Central memory CD4-positive, alpha-beta T cell (primary cell): ENCODE data around the gene HMGN3.
"Not testable (repeated sequence)": the region's sequence is repeated elsewhere in the genome, so short reads cannot be mapped to it uniquely, and the experiment has no call there.

Source experiments
- DNase-seq: peaks from one replicate; pipeline ENCODE4 v3.0.0; 2022
- total RNA-seq, 3 experiments: gene quantifications; one replicate each; lab custom pipeline; 2026; lab: John Stamatoyannopoulos, UW

HMGN3 gene
- total RNA-seq = 18.5 to 45.4 (median 33.4) reads per million in 3 experiments

DNA sequence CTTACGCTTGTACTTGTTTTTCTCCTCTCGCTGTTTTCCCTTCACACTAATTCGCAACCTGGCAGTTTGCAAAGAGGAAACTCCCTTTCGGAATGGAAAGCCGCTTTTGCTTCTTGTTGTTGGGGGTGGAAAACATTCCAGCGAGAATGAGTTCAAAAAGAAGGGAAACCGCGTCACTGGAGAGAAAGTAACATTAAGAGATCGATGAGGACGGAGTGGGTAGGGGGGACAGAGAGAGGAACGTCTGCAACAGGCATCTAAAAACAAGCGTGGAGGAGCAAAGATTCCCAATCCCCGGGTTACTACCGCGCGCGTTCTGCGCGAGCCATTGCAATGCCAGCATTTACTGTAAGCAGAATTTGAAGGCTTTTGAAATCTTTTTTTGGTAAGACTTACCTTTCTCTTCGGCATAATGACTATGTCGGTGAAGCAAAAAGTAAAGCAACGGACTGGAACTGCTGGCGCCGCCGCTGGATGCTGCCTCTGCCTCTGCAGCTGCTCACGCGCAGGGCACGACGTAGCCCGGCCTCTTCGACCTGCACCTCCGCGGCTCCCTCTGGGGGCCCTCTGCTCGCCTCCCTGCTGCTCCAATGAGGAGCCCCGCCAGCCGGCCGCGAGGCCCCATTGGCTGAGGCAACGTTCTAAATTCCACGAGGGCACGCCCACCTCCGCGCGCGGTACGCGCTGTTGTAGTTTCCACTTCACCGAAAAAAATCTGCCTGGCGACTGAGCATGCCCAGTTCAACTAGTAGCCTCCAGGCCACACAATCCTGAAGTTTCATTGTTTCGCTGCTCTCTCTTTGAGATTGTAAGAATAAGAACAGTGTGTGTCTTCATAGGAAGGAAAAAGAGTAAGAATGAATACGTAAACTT, at the start of gene HMGN3:
Gene HMGN3, minus strand, starts transcription at position 533 of the 873 bp plus-strand sequence.
- peak; percentile 90 for DNase-seq

DNA sequence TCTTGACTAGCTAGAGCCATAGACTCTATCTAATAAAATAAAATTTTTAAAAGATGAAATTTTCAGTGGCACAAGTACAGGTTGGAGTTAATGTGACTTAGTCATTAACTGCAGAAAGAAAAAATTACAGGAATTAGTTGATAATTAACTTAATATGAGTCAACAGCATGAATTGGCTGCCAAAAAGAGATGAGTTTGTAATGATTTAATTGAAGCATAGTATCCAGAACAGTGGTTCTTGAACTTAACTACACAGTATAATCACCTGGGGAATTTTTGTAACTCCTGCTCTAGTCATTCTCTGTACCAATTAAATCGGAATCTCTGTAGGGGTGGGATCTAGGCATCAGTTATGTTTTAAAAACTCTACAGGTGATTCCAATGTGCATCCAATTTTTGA, 46.3 kb upstream of the HMGN3 start:
- no peak for DNase-seq

DNA sequence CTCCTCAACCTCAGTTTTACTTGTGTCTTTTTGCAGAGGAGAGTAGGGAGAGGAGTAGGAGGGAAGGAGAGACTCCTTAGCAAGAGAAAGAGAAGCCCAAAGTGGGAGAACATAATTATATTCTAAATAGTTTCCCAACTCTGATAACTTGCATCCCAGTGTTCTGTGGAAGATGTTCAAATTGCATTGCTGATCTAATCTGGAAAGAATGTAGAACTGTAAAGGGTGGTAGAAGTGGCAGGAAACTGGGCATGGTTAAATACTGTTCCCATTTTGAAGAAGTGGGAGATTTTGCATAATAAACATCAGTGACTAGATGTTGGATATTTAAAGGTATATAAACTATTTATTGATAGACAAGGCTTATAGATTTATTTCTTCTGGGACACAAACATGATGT, 42.6 kb upstream of the HMGN3 start:
- DNase-seq = no peak

DNA sequence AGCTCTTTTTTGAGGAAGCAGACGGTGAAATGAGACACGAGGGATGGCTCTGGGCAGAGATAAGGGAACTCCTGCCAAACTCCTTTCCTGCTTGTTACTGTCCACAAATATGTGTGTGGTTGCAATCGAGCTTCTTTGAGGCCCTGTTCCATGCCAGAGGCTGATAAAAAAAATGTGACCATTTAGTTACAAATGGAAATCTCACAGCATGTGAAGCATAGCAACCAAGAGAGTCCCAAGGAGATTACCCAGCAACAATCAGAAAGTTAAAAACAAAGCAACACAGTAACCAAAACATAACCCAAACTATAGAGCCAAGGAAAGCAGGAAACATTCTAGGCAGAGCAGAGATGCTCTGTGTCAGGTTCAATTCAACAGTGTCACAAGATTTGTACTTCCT, 35.4 kb upstream of the HMGN3 start:
- DNase-seq = no peak

DNA sequence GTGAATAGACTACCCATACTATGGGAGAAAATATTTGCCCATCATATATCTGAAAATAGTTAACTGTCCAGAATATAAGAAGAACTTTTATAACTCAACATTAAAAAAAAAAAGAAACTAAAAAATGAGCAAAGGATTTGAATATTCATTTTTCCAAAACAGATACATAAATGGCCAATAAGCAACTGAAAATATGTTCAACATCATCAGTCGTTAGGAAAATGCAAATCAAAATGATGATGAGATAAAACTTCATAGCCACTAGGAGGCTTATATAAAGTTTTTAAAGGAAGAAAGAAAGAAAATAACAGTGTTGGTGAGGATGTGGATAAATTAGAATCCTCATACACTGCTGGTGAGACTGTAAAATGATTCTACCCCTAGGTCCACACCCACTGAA, 32.6 kb upstream of the HMGN3 start:
- no peak for DNase-seq

DNA sequence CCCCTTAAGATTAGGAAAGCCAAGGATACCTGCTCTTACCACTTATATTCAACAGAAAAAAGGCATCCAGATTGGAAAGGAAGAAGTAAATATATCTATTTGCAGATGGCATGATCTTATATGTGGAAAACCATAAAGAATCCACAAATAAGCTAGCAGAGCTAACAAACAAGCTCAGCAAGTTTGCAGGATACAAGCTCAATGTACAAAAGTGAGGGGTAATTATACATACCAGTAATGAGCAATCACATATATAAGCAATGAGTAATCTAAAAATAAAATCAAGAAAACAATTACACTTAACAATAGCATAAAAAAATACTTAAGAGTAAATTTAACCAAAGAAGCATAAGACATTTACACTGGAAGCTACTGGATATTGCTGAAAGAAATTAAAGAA, 31.6 kb upstream of the HMGN3 start:
- DNase-seq = no peak

DNA sequence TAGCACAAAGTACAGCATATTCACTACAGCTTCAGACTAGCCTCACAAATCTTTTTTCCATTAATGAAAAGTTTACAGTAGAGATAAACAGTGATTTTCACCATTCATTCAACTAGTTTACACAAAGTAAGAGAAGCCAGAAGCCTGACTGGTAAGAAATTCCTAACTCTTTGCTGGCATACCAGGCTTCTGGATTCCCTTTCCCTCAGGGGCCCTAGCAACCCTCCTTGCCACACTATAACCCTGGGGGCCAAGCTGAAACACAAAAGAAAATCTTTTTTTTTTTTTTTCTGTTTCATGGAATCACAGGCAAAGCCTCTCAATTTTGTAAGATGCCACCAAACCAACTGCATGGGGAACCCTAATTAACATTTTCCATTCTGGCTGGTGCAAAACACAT, 28.9 kb upstream of the HMGN3 start:
- DNase-seq = no peak

DNA sequence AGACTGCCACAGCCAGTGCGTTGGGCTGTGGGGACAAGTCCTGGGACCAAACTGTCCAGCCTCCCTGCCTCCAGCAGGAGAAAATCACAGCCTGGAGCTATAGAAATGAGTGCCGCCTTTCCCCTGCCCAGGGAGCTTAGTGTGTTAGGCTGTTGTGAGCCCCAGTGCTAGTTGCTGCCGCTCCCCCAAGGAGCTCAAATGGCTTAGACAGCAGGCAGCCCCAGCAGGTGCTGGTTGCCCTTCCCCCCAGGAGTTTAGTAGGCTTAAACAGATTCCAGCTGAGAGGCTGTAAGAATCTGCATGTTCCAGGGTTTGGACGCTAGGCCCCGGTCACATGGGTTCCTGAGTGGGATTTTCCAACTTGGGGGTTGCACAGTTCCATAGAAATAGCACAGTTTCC, 27.2 kb upstream of the HMGN3 start:
- no peak for DNase-seq

DNA sequence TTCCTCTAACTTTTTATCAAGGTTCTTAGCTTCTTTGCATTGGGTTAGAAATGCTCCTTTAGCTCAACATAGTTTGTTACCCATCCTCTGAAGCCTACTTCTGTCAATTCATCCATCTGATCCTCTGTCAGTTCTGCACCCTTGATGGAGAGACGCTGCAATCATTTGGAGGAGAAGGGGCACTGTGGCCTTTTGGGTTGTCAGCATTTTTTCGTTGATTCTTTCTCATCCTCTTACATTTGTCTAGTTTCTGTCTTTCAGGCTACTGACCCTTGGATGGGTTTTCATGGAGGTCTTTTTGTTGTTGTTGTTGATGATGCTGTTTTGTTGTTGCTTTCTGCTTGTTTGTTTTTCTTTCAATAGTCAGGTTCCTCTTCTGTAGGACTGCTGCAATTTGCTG, 26.3 kb upstream of the HMGN3 start:
- no peak for DNase-seq

DNA sequence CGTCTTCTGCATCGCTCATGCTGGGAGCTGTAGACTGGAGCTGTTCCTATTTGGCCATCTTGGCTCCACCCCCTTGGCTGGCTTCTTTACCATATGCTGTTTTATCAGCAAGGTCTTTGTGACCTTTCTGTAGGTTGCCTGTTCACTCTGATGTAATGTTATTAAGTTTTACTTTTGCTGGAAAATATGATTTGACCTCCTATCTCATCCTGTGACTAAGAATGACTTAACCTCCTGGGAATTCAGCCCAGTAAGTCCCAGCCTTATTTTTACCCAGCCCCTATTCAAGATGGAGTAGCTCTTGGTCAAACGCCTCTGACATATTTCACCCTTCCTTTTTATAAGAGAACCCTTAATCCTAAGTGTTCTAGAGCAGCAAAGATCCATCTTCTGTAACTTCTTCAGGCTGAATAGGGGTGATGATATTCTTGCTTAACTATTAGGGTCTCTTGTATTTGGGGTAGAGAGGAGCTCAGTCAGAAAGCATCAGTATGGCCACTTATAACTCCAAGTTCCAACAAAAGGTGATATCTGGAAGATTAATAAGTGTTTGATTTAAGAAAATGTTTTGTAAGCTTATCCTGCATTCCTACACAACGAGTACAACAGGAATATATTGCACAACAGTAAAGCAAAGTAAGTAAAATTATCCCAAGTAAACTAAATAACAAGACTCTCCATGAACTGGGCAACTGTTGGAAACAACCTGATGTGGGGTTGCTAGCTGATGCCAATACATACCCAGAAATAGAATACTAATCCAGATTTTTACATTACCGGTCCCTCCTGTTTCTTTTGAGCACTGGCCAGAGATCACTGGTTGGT, 23.1 kb upstream of the HMGN3 start:
- DNase-seq = no peak

DNA sequence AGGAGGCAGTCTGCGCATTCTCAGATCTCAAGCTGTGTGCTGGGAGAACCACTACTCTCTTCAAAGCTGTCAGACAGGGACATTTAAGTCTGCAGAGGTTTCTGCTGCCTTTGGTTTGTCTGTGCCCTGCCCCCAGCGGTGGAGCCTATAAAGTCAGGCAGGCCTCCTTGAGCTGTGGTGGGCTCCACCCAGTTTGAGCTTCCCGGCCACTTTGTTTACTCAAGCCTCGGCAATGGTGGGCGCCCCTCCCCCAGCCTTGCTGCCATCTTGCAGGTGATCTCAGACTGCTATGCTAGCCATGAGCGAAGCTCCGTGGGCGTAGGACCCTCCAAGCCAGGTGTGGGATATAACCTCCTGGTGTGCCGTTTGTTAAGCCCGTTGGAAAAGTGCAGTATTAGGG, 22.3 kb upstream of the HMGN3 start:
- DNase-seq = not testable (repeated sequence)

DNA sequence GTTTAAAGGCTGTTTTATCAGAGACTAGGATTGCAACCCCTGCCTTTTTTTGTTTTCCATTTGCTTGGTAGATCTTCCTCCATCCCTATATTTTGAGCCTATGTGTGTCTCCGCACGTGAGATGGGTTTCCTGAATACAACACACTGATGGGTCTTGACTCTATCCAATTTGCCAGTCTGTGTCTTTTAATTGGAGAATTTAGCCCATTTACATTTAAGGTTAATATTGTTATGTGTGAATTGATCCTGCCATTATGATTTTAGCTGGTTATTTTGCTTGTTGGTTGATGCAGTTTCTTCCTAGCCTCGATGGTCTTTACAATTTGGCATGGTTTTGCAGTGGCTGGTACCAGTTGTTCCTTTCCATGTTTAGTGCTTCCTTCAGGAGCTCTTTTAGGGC, 20.6 kb upstream of the HMGN3 start:
- not testable (repeated sequence) for DNase-seq

DNA sequence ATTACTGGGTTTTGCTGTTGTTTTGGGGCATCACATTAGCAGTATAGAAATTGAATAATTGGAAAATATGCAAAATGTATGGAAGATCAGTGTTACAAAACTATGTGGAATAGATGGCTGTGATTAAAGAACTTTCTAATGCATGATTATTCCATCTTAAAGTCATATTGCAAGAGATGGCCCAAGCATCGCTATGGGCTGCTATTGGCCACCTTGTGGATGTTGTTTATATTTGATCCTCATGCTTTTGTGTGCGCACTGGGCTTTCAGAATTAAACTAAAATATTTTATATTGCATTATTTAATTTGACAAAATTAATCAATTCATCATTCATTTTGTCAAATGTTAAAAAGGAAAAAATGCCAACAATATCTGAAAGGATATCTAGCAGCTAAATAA, 16.1 kb upstream of the HMGN3 start:
- no peak for DNase-seq

DNA sequence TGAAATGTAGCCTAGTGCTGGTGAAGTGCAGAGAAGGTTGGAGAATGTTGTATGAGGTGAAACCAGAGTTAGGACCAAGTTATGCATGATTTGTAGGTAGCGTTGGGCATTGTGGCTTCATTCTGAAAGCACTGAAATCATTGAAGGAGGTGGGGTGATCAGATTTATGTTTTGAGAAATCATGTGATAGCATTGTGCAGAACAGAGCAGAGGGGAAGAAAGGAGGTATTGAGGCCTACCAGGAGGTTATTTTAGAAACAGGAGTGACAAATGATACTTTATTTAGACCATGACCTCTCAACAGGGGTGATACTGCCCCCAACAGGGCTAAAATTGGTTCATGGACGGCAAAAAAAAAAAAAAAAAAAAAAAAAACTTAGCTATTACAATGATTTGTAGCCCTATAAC, 15.6 kb upstream of the HMGN3 start:
- DNase-seq = no peak

DNA sequence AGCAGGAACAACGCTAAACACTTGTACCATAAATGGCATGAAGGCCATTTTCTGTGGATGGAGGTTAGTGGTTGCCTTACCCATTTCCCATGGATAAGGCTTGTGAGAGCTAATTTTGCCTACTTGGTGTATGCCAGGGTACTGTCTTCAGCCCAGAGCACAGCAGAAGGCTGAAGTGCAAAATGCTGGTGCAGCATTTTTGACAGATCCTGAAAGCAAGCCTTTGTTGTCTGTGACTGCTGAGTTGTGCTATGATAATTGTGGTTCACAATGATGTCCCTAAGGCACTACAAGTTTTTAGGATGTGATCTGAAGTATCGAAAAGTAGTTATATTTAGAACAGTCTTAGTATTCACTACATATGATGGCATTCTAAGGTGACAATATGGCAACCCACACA, 14.7 kb upstream of the HMGN3 start:
- DNase-seq = no peak

DNA sequence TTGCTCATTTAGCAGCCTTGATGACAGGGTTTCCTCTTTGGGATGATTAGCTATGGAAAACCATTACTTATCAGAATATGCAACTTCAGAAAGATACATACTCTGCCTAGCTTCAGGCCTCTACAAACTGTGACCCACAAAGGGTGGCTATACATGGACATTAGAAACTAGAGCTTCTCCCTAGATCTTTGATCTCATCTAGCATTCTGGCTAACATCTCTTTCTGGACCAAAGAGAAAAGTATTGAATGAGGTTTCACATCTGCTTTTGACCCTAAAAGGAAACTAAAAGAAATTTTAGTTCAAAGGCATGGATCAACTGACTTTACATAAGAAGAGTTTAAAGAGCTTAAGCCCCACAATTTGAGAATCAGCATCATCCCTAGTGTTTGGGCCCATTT, 12.4 kb upstream of the HMGN3 start:
- DNase-seq = no peak

DNA sequence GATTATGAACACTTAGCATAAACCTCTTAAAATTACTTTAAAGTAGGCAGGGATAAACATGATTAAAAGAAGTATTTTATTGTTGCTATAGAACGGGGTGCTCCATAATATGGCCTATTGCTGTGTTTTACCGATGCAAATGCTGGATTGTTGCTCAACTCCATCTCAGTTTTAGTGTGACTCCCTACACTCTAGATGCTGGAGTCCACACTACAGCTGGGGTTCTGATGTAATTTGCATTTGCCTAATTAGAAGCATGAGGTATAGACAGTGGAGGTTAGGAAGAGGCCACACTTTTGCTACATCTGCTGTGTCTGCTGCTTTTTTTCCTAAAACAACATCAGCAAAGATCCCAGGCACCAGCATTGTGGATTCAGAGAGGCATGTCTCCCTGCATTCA, 6.7 kb upstream of the HMGN3 start:
- no peak for DNase-seq

DNA sequence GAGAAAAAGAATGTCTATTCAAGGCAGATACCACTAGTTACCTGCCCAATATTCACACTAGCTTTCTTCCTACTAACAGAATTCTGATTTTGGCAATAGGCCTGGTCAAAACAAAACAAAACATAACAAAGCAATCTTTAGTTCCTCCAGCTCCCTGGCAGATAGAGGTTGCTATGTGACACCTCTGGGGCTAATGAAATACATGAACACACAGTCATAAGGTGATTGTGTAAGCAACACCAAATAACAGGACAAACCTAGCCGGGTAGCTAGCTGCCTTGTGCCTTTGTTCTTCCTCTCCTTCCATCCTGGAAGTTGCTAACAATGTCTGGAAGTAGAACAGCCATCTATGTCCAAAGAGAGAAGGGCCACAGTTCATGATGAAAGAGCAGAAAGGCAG, 6.0 kb upstream of the HMGN3 start:
- DNase-seq = no peak

DNA sequence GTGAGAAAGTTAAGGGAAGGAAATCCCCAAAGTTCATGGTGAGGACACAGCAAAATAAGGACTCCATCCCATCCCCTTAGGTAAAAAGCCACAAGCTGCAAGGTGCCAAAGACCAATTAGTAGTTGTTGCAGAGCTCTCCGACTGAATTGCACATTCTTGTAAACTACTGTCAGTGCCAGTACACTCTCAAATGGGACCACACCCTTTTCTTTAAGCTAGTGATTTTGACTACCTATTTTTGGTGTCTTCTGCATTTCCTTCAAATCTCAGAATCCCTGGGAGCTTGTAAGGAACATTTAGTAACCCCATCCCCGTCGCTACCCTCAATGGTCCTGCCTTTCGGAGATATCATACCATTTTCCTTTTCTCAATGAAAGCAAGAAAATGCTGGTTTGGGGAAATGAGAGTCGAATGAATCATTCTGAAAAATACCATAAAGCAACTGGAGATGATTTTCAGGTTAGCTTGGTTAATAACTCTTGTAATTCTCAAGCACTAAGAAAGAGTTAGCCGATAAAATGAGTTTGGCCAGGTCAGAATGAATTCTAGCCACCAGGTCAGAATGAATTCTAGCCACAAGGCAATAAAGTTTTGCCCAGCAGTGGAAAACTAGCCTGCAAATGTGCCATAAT, 5.2 kb upstream of the HMGN3 start:
- DNase-seq = no peak

DNA sequence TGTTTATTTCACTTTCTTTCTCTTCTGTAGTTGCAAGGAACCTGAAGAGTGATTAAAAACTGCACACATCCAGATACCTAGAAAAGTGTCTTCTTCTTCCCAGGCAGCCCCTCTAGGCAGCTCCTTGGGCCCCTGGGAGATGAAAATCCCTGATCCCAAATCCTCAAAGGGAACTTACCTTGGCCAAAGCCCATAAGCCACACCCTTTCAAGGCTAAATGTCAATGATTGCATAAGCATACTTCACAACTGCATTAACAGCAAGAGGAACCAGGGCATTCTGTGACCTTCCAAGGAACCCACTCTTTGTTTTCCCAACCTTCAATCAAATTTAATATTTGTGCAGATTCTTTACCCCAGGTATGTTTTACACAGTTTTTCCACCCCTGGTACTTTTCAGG, 4.4 kb upstream of the HMGN3 start:
- DNase-seq = no peak

DNA sequence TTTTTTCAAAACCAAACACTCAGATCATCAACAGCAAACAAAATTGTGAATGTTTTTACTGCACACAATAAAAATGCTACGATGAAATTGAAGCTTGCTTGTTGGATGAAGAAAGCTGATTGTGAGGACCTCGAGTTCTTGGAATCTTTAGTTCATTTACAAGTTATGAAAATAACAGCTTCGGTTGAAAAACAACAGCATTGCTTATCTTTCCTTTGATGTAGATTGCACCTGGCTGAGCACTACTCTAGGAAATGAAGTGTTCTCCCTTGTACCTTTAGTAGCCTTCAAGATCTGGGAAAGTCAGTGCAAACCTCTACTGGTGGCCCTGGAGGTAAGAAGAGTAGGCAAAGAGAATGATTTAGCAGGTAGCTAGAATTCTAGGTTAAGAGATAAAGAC, 2.2 kb upstream of the HMGN3 start:
- DNase-seq = no peak

DNA sequence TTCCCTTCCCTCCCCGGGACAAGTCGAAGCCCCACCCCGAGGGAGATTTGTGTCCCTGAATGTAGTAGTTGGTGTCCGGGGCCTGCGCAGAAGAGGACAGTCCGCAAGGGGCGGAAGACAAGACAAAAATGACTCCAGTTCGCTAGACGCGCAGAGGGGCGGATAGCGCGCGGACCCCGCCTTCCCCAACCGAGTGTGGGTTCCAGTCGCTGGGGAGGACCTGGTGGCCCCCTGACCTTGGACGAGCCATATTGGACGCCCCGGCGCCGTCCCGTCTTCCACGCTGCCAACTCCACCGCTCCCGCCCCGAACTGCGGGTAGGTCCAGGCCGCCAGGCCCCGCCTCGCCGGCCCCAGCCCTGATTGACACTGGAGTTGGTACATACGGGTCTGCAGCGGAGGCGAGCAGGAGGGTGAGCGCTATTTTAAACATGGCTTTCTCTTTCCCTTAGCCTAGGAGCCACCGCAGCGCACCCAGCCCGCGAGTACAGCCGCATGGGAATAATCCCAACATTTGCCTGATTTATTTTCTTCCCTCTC, 802 bp downstream of the HMGN3 start:
- DNase-seq = peak; percentile 58
